ENCODE measurements around the gene TNFSF12.
A peak's percentile ranks its signal among the peaks of the same experiment; 100 is the strongest.

The TNFSF12 gene

GRCh38 chr17:7573324-7574080, 24.6 kb downstream of the TNFSF12 start:
- Mint-ChIP-seq H3K4me3 (peak overlapping the region; percentile 98), H3K27me3 (no peaks in the 10 kb centered on the region), H3K4me1 (peaks cover 49% of the 10 kb centered on the region), H3K36me3 (peaks cover 40% of the 10 kb centered on the region), H3K27ac (peak overlapping the region; percentile 100), H3K9me3 (no peaks in the 10 kb centered on the region)

- Mint-ChIP-seq H3K36me3 (peaks cover 42% of the 10 kb centered on the region), H3K27ac (peak overlapping the region; percentile 100), H3K4me3 (peak overlapping the region; percentile 98), H3K9me3 (no peaks in the 10 kb centered on the region), H3K27me3 (no peaks in the 10 kb centered on the region), H3K4me1 (peaks cover 58% of the 10 kb centered on the region)
Measured at GRCh38 chr17:7574176-7574953, 25.5 kb downstream of the TNFSF12 start.

GRCh38 chr17:7575481-7575883, 26.6 kb downstream of the TNFSF12 start:
- H3K27ac Mint-ChIP-seq, result peak overlapping the region; percentile 100
- peaks cover 40% of the 10 kb centered on the region for H3K36me3 Mint-ChIP-seq
- H3K4me1 Mint-ChIP-seq, result peaks cover 69% of the 10 kb centered on the region
- no peaks in the 10 kb centered on the region for H3K27me3 Mint-ChIP-seq
- H3K9me3 Mint-ChIP-seq, result no peaks in the 10 kb centered on the region
- H3K4me3 Mint-ChIP-seq, result peak overlapping the region; percentile 98

GRCh38 chr17:7575959-7576358, 27.1 kb downstream of the TNFSF12 start:
- H3K36me3 Mint-ChIP-seq, result peaks cover 40% of the 10 kb centered on the region
- H3K27me3 Mint-ChIP-seq, result no peaks in the 10 kb centered on the region
- peak overlapping the region; percentile 100 for H3K27ac Mint-ChIP-seq
- no peaks in the 10 kb centered on the region for H3K9me3 Mint-ChIP-seq
- H3K4me1 Mint-ChIP-seq, result peaks cover 74% of the 10 kb centered on the region
- peak overlapping the region; percentile 98 for H3K4me3 Mint-ChIP-seq

GRCh38 chr17:7576432-7576937, 27.6 kb downstream of the TNFSF12 start:
- H3K36me3 Mint-ChIP-seq, result peaks cover 37% of the 10 kb centered on the region

GRCh38 chr17:7577327-7578199, 28.7 kb downstream of the TNFSF12 start:
- Mint-ChIP-seq H3K36me3 (peaks cover 36% of the 10 kb centered on the region), H3K27me3 (no peaks in the 10 kb centered on the region), H3K27ac (peak overlapping the region; percentile 100), H3K9me3 (no peaks in the 10 kb centered on the region), H3K4me3 (peak overlapping the region; percentile 98), H3K4me1 (peaks cover 74% of the 10 kb centered on the region)

More at GRCh38 chr17:7576432-7576937, 27.6 kb downstream of the TNFSF12 start:
- H3K4me1 Mint-ChIP-seq, result peaks cover 74% of the 10 kb centered on the region
- no peaks in the 10 kb centered on the region for H3K9me3 Mint-ChIP-seq
- H3K27me3 Mint-ChIP-seq, result no peaks in the 10 kb centered on the region
- H3K4me3 Mint-ChIP-seq, result peak overlapping the region; percentile 98
- H3K27ac Mint-ChIP-seq, result peak overlapping the region; percentile 100

GRCh38 chr17:7579001-7579833, 30.4 kb downstream of the TNFSF12 start, which contains the start of gene CD68:
Gene CD68, plus strand, starts transcription at chr17:7579638. Its CDS starts 40 bp downstream, at chr17:7579678.
- peak within 1 kb of the TSS; percentile 81 for H3K4me3 Mint-ChIP-seq
- no peaks in the 10 kb centered on the region for H3K9me3 Mint-ChIP-seq
- H3K36me3 Mint-ChIP-seq, result peaks cover 30% of the 10 kb centered on the region
- H3K4me1 Mint-ChIP-seq, result peaks cover 80% of the 10 kb centered on the region
- no peaks in the 10 kb centered on the region for H3K27me3 Mint-ChIP-seq
- peak within 1 kb of the TSS; percentile 95 for H3K27ac Mint-ChIP-seq

GRCh38 chr17:7579834-7580603, 31.2 kb downstream of the TNFSF12 start:
- Mint-ChIP-seq H3K4me3 (peak overlapping the region; percentile 81), H3K36me3 (peaks cover 24% of the 10 kb centered on the region), H3K27ac (peak overlapping the region; percentile 95)

GRCh38 chr17:7580604-7581575, 32.0 kb downstream of the TNFSF12 start:
- Mint-ChIP-seq H3K9me3 (no peaks in the 10 kb centered on the region), H3K4me3 (peak overlapping the region; percentile 9)

More at GRCh38 chr17:7579834-7580603, 31.2 kb downstream of the TNFSF12 start:
- peaks cover 82% of the 10 kb centered on the region for H3K4me1 Mint-ChIP-seq
- H3K9me3 Mint-ChIP-seq, result no peaks in the 10 kb centered on the region
- H3K27me3 Mint-ChIP-seq, result no peaks in the 10 kb centered on the region

GRCh38 chr17:7582396-7583252, 33.8 kb downstream of the TNFSF12 start:
- H3K27ac Mint-ChIP-seq, result peak overlapping the region; percentile 100
- peaks cover 68% of the 10 kb centered on the region for H3K4me1 Mint-ChIP-seq
- peaks cover 15% of the 10 kb centered on the region for H3K36me3 Mint-ChIP-seq
- H3K4me3 Mint-ChIP-seq, result peak overlapping the region; percentile 54
- H3K9me3 Mint-ChIP-seq, result no peaks in the 10 kb centered on the region
- H3K27me3 Mint-ChIP-seq, result no peaks in the 10 kb centered on the region

More at GRCh38 chr17:7580604-7581575, 32.0 kb downstream of the TNFSF12 start:
- H3K4me1 Mint-ChIP-seq, result peaks cover 83% of the 10 kb centered on the region
- H3K36me3 Mint-ChIP-seq, result peaks cover 23% of the 10 kb centered on the region
- no peaks in the 10 kb centered on the region for H3K27me3 Mint-ChIP-seq
- H3K27ac Mint-ChIP-seq, result peak overlapping the region; percentile 32

GRCh38 chr17:7583253-7584109, 34.6 kb downstream of the TNFSF12 start, which contains the start of gene MPDU1:
Gene MPDU1, plus strand, starts transcription at chr17:7583852. Its CDS starts 11 bp downstream, at chr17:7583863.
- H3K4me1 Mint-ChIP-seq, result peaks cover 60% of the 10 kb centered on the region
- H3K27ac Mint-ChIP-seq, result peak within 1 kb of the TSS; percentile 100
- H3K27me3 Mint-ChIP-seq, result no peaks in the 10 kb centered on the region
- no peaks in the 10 kb centered on the region for H3K9me3 Mint-ChIP-seq
- peak within 1 kb of the TSS; percentile 97 for H3K4me3 Mint-ChIP-seq
- H3K36me3 Mint-ChIP-seq, result peaks cover 8% of the 10 kb centered on the region

Measured in activated naive CD4-positive, alpha-beta T cell treated with anti-CD3 and anti-CD28 coated beads, Interleukin-2, amount 50 U/mL, for 24 hours (primary cell).